IMR-90 (cell line): ENCODE measurements around the gene ARL10. TPM values are rescaled to one million over a fixed set of nuclear protein-coding genes. Genes with fewer than 3 reads are reported as not detected.

Experiments
- ATAC-seq: fragments of 200-7000 bp; cut with Tn5 transposase; 2 replicates; pipeline ENCODE4 v1.9.1; 2020; ENCODE audit warnings: low read depth, mild to moderate bottlenecking, moderate library complexity
- BruUV-seq: library from RNA; stranded (reverse); fragments of 400-500 nt; replicated peaks from 2 replicates; lab custom pipeline; 2021; lab: Mats Ljungman, UMichigan
- CTCF ChIA-PET: fragments of 300-600 bp; formaldehyde crosslinking; extraction: SDS; loops from one replicate; lab custom pipeline; 2021; ENCODE audit warnings: antibody characterized with exemption; lab: Yijun Ruan, JAX
- POLR2A ChIA-PET: fragments of 300-600 bp; sonication (Branson Sonifier 250); formaldehyde crosslinking; loops from one replicate; lab custom pipeline; 2022; ENCODE audit warnings: antibody characterized with exemption; ENCODE audit not compliant: unreplicated experiment; lab: Charles Lee
- DNase-seq: peaks from one replicate; pipeline ENCODE4 v3.0.0; 2013
- H2AFZ ChIP-seq: replicated peaks from 2 replicates; pipeline ENCODE3; 2013; ENCODE audit warnings: low read length, mild to moderate bottlenecking; ENCODE audit not compliant: poor library complexity
- H2AK5ac ChIP-seq: 2 replicates; pipeline ENCODE4 v1.6.1; 2013; ENCODE audit warnings: low read depth, low read length, inconsistent platforms
- H2AK9ac ChIP-seq: replicated peaks from 2 replicates; pipeline ENCODE3; 2013; ENCODE audit warnings: mild to moderate bottlenecking, low read depth, low read length, moderate library complexity; ENCODE audit not compliant: poor library complexity
- H2BK120ac ChIP-seq: 2 replicates; pipeline ENCODE4 v1.6.1; 2013; ENCODE audit warnings: low read depth, low read length, inconsistent platforms
- H2BK15ac ChIP-seq: 3 replicates; pipeline ENCODE4 v1.6.1; 2013; ENCODE audit warnings: low read depth, low read length, inconsistent platforms
- H2BK20ac ChIP-seq: 2 replicates; pipeline ENCODE4 v1.6.1; 2013; ENCODE audit warnings: low read depth, mild to moderate bottlenecking, inconsistent platforms, low read length, moderate library complexity
- H2BK5ac ChIP-seq: 2 replicates; pipeline ENCODE4 v1.6.1; 2013; ENCODE audit warnings: mild to moderate bottlenecking, low read depth, low read length, inconsistent platforms; ENCODE audit not compliant: poor library complexity, severe bottlenecking
- H3K14ac ChIP-seq: replicated peaks from 2 replicates; pipeline ENCODE4 v1.6.1; 2013; ENCODE audit warnings: low read depth, low read length, inconsistent platforms
- H3K18ac ChIP-seq: 2 replicates; pipeline ENCODE4 v1.6.1; 2013; ENCODE audit warnings: low read depth, low read length, control low read depth
- H3K23ac ChIP-seq: 2 replicates; pipeline ENCODE4 v1.6.1; 2013; ENCODE audit warnings: low read depth, low read length, inconsistent platforms
- H3K27ac ChIP-seq: 2 replicates; pipeline ENCODE4 v1.5.1; 2013; ENCODE audit warnings: mild to moderate bottlenecking, control low read depth, low read length; ENCODE audit not compliant: insufficient read depth
- H3K27me3 ChIP-seq: 2 replicates; pipeline ENCODE4 v1.6.1; 2013; ENCODE audit warnings: low read length; ENCODE audit not compliant: control insufficient read depth, insufficient read depth
- H3K36me3 ChIP-seq: 2 replicates; pipeline ENCODE4 v1.6.1; 2013; ENCODE audit warnings: low read length, mixed read lengths; ENCODE audit not compliant: control insufficient read depth, insufficient read depth
- H3K4ac ChIP-seq: 2 replicates; pipeline ENCODE4 v1.6.1; 2013; ENCODE audit warnings: low read depth, low read length, inconsistent platforms
- H3K4me1 ChIP-seq: 2 replicates; pipeline ENCODE4 v1.6.1; 2013; ENCODE audit warnings: low read length, mixed read lengths; ENCODE audit not compliant: control insufficient read depth, insufficient read depth
- H3K4me2 ChIP-seq: 2 replicates; pipeline ENCODE4 v1.6.1; 2013; ENCODE audit warnings: low read depth, mild to moderate bottlenecking, control low read depth, low read length, moderate library complexity
- H3K4me3 ChIP-seq: 2 replicates; pipeline ENCODE4 v1.5.1; 2013; ENCODE audit warnings: low read depth, mild to moderate bottlenecking, control low read depth, low read length, moderate library complexity; ENCODE audit not compliant: insufficient read depth
- H3K56ac ChIP-seq: 2 replicates; pipeline ENCODE4 v1.6.1; 2013; ENCODE audit warnings: low read length, inconsistent platforms; ENCODE audit not compliant: insufficient read depth; ENCODE audit errors: extremely low read depth
- H3K79me1 ChIP-seq, 2 experiments: 2 replicates each; pipeline ENCODE4 v1.6.1; 2013; ENCODE audit warnings: low read length in 2 of 2, inconsistent platforms in 1 of 2, low read depth in 1 of 2
- H3K9ac ChIP-seq: 2 replicates; pipeline ENCODE4 v1.6.1; 2013; ENCODE audit warnings: low read depth, low read length, control low read depth
- H3K9me1 ChIP-seq: 2 replicates; pipeline ENCODE4 v1.6.1; 2013; ENCODE audit warnings: low read length, inconsistent platforms; ENCODE audit not compliant: insufficient read depth
- H3K9me3 ChIP-seq: 2 replicates; pipeline ENCODE4 v1.6.1; 2013; ENCODE audit warnings: low read length; ENCODE audit not compliant: control insufficient read depth, insufficient read depth
- H4K20me1 ChIP-seq: 2 replicates; pipeline ENCODE4 v1.6.1; 2013; ENCODE audit warnings: low read length, inconsistent platforms; ENCODE audit not compliant: insufficient read depth
- H4K5ac ChIP-seq: 2 replicates; pipeline ENCODE4 v1.6.1; 2013; ENCODE audit warnings: mild to moderate bottlenecking, low read depth, low read length, control low read depth
- H4K8ac ChIP-seq, 2 experiments: 2 replicates each; pipeline ENCODE4 v1.6.1; 2013; ENCODE audit warnings: low read depth in 2 of 2, low read length in 2 of 2, control low read depth in 1 of 2, inconsistent platforms in 1 of 2
- H4K91ac ChIP-seq: 2 replicates; pipeline ENCODE4 v1.6.1; 2013; ENCODE audit warnings: low read depth, low read length, inconsistent platforms; ENCODE audit not compliant: insufficient read depth
- BHLHE40 ChIP-seq: fragments of 150-350 bp; IDR thresholded peaks from 2 replicates; pipeline ENCODE4 v1.6.1; 2016; ENCODE audit warnings: mild to moderate bottlenecking, low read depth, low read length
- CEBPB ChIP-seq: IDR thresholded peaks from 2 replicates; pipeline ENCODE4 v1.6.1; 2012; ENCODE audit warnings: low read depth, low read length, improper control_type of control experiment
- CHD1 ChIP-seq: IDR thresholded peaks from 2 replicates; pipeline ENCODE4 v1.6.1; 2012; ENCODE audit warnings: low read depth, low read length, improper control_type of control experiment
- FOS ChIP-seq: fragments of 150-350 bp; IDR thresholded peaks from 2 replicates; pipeline ENCODE4 v1.6.1; 2016; ENCODE audit warnings: low read depth, low read length
- MAZ ChIP-seq: IDR thresholded peaks from 2 replicates; pipeline ENCODE4 v1.6.1; 2012; ENCODE audit warnings: low read depth, mild to moderate bottlenecking, low read length, improper control_type of control experiment, moderate library complexity, borderline replicate concordance
- NFE2L2 ChIP-seq: fragments of 150-350 bp; IDR thresholded peaks from 2 replicates; pipeline ENCODE4 v1.6.1; 2016; ENCODE audit warnings: low read depth, mild to moderate bottlenecking, low read length
- POLR2A ChIP-seq: IDR thresholded peaks from 2 replicates; pipeline ENCODE4 v1.6.1; 2012; ENCODE audit warnings: mild to moderate bottlenecking, low read depth, low read length
- RAD21 ChIP-seq: IDR thresholded peaks from 2 replicates; pipeline ENCODE4 v1.6.1; 2012; ENCODE audit warnings: low read length, improper control_type of control experiment
- RCOR1 ChIP-seq: IDR thresholded peaks from 2 replicates; pipeline ENCODE4 v1.6.1; 2012; ENCODE audit warnings: mild to moderate bottlenecking, low read length, improper control_type of control experiment; ENCODE audit not compliant: insufficient replicate concordance
- RFX5 ChIP-seq: IDR thresholded peaks from 2 replicates; pipeline ENCODE4 v1.8.0; 2012; ENCODE audit warnings: low read depth, mild to moderate bottlenecking, low read length, moderate library complexity
- SMC3 ChIP-seq: fragments of 150-350 bp; IDR thresholded peaks from 2 replicates; pipeline ENCODE4 v1.6.1; 2016; ENCODE audit warnings: low read depth, mild to moderate bottlenecking, antibody characterized with exemption, low read length, moderate library complexity
- WGBS, 2 experiments: methylation state at CpG; one replicate each; pipeline versions ENCODE4 v1.1.5 to v1.1.7; 2013; ENCODE audit warnings: missing lambda C conversion rate in 2 of 2; ENCODE audit not compliant: insufficient read length in 1 of 2; ENCODE audit errors: extremely low coverage in 2 of 2; 5-methylcytosine and 5-hydroxymethylcytosine counted together
- dilution Hi-C: fragments of 300-500 bp; cut with HindIII; formaldehyde crosslinking; loops from one replicate; pipeline ENCODE4 v1.14.3; 2018; ENCODE audit warnings: low sequenced_read_pairs; ENCODE audit not compliant: unreplicated experiment
- in situ Hi-C: fragments of 300-500 bp; cut with MboI; formaldehyde crosslinking; loops from 3 replicates; pipeline ENCODE4 v1.14.3; 2019; ENCODE audit warnings: low sequenced_read_pairs, inconsistent platforms, mixed read lengths
- intact Hi-C: fragments of 100-400 bp; cut with micrococcal nuclease; formaldehyde crosslinking; loops from 2 replicates; pipeline ENCODE4 v1.10.0; 2022
- polyA plus RNA-seq, 3 experiments: library from polyadenylated mRNA; depleted of rRNA; stranded (reverse); fragments of >200 nt; gene quantifications; 2 replicates each; pipeline ENCODE4 v1.2.3, GENCODE V29; 2012; ENCODE audit warnings: low replicate concordance in 1 of 3
- total RNA-seq: library from RNA; depleted of rRNA; stranded (reverse); fragments of >200 nt; gene quantifications from 2 replicates; pipeline ENCODE4 v1.2.3, GENCODE V29; 2012
- TF ChIP-seq, protein P1 (sequence below): fragments of 150-350 bp; IDR thresholded peaks from 2 replicates; pipeline ENCODE4 v1.6.1; 2017; ENCODE audit warnings: mild to moderate bottlenecking, antibody characterized with exemption, low read length, low read depth
- TF ChIP-seq, protein P2 (sequence below): fragments of 150-350 bp; IDR thresholded peaks from 2 replicates; pipeline ENCODE4 v1.6.1; 2016; ENCODE audit warnings: low read depth, mild to moderate bottlenecking, low read length, moderate library complexity, borderline replicate concordance
- TF ChIP-seq, protein P3 (sequence below): conservative IDR thresholded peaks from 2 replicates; pipeline ENCODE4 v1.5.1; 2012; ENCODE audit warnings: mild to moderate bottlenecking, low read depth, low read length, improper control_type of control experiment

ARL10 gene
- total and polyA plus RNA-seq, 2 of the 4 experiments (the other 2 are of a cell fraction), result 3.6 to 6.0 TPM

DNA sequence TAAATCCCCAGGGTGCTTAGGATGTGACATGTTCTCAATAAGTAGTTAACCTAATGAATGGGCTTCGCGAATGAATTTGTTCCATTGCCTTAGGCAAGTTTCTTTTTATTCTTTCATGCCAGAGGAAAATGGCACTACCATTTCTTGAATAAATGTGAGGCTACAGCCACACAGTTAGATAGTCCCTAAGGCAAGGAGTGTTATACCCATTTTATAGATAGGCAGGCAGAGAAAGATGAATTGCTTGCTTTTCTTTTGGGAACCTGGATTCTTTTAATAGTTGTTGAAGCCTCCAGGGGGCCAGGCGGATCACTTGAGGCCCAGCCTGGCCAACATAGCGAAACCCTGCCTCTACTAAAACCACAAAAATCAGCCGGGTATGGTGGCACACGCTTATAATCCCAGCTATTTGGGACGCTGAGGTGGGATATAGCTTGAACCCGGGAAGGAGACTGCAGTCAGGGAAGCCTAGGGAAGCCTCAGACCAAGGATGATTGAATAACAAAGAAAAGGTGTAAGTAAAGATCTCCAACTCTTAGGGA, 22.2 kb downstream of the ARL10 start:
- Histone ChIP-seq H3K4ac (peak overlapping the region; percentile 52; the same call in 1 of the 2 replicates), H3K27ac (peak overlapping the region; percentile 21; the same call in 1 of the 2 replicates), H2BK5ac (no peak overlapping the region), H3K4me3 (peak overlapping the region; percentile 59), H4K5ac (no peak overlapping the region), H3K79me1 (peaks cover 9 to 49% of the 10 kb centered on the region in 2 experiments; a peak in 3 of 4 replicates), H2BK15ac (no peak overlapping the region), H2AFZ (no peak overlapping the region), H3K9me1 (no peaks in the 10 kb centered on the region; the same call in 1 of the 2 replicates), H2BK20ac (no peak overlapping the region), H2BK120ac (no peak overlapping the region), H2AK5ac (no peak overlapping the region), H3K23ac (no peak overlapping the region), H3K56ac (peak overlapping the region; percentile 53; the same call in 1 of the 2 replicates), H4K91ac (no peak overlapping the region), H3K9me3 (no peaks in the 10 kb centered on the region), H3K9ac (peak overlapping the region; percentile 73), H3K4me2 (peak overlapping the region; percentile 91), H3K27me3 (no peaks in the 10 kb centered on the region), H3K18ac (no peak overlapping the region), H3K4me1 (no peaks in the 10 kb centered on the region), H3K14ac (no peak overlapping the region), H2AK9ac (peak overlapping the region; percentile 93), H4K20me1 (peaks cover 3% of the 10 kb centered on the region; the same call in 1 of the 2 replicates), H4K8ac (peak overlapping the region; percentile 11 to 45; a peak in 2 of 4 replicates), H3K36me3 (peaks cover 37% of the 10 kb centered on the region)
- no peak for TF ChIP-seq FOS
- TF ChIP-seq BHLHE40, result no peak
- TF ChIP-seq, protein P1, sequence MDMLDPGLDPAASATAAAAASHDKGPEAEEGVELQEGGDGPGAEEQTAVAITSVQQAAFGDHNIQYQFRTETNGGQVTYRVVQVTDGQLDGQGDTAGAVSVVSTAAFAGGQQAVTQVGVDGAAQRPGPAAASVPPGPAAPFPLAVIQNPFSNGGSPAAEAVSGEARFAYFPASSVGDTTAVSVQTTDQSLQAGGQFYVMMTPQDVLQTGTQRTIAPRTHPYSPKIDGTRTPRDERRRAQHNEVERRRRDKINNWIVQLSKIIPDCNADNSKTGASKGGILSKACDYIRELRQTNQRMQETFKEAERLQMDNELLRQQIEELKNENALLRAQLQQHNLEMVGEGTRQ, result no peak
- TF ChIP-seq RAD21, result no peak
- no peak for TF ChIP-seq RCOR1
- no peak for TF ChIP-seq CHD1
- TF ChIP-seq, protein P2, sequence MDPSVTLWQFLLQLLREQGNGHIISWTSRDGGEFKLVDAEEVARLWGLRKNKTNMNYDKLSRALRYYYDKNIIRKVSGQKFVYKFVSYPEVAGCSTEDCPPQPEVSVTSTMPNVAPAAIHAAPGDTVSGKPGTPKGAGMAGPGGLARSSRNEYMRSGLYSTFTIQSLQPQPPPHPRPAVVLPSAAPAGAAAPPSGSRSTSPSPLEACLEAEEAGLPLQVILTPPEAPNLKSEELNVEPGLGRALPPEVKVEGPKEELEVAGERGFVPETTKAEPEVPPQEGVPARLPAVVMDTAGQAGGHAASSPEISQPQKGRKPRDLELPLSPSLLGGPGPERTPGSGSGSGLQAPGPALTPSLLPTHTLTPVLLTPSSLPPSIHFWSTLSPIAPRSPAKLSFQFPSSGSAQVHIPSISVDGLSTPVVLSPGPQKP, result no peak
- TF ChIP-seq RFX5, result no peak
- TF ChIP-seq, protein P3, sequence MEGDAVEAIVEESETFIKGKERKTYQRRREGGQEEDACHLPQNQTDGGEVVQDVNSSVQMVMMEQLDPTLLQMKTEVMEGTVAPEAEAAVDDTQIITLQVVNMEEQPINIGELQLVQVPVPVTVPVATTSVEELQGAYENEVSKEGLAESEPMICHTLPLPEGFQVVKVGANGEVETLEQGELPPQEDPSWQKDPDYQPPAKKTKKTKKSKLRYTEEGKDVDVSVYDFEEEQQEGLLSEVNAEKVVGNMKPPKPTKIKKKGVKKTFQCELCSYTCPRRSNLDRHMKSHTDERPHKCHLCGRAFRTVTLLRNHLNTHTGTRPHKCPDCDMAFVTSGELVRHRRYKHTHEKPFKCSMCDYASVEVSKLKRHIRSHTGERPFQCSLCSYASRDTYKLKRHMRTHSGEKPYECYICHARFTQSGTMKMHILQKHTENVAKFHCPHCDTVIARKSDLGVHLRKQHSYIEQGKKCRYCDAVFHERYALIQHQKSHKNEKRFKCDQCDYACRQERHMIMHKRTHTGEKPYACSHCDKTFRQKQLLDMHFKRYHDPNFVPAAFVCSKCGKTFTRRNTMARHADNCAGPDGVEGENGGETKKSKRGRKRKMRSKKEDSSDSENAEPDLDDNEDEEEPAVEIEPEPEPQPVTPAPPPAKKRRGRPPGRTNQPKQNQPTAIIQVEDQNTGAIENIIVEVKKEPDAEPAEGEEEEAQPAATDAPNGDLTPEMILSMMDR, result no peak
- no peak for TF ChIP-seq NFE2L2
- TF ChIP-seq POLR2A, result no peak
- TF ChIP-seq SMC3, result no peak
- TF ChIP-seq CEBPB, result no peak
- TF ChIP-seq MAZ, result no peak
- ChIA-PET POLR2A (no interaction called here), CTCF (no interaction called here)
- DNase-seq (no peak), ATAC-seq (no peak)
- no TSS peak for BruUV-seq
- intact Hi-C loops, result no loop called here
- in situ Hi-C loops, result no loop called here
- no CpG with 5 or more reads among the region's 8 CpGs for WGBS, 2 experiments
- dilution Hi-C loops, result no loop called here
